GM10266 (cell line): ENCODE measurements around the gene PIEZO1.

Source experiments
- DNase-seq: peaks from one replicate; pipeline ENCODE4 v3.0.0; 2012; ENCODE audit errors: extremely low spot score
- TF ChIP-seq, protein P1 (sequence below): IDR thresholded peaks from 2 replicates; pipeline ENCODE4 v1.5.1; 2012; ENCODE audit warnings: mild to moderate bottlenecking, low read depth; ENCODE audit not compliant: control insufficient read depth, insufficient read depth; ENCODE audit errors: missing control alignments

The PIEZO1 gene

DNA sequence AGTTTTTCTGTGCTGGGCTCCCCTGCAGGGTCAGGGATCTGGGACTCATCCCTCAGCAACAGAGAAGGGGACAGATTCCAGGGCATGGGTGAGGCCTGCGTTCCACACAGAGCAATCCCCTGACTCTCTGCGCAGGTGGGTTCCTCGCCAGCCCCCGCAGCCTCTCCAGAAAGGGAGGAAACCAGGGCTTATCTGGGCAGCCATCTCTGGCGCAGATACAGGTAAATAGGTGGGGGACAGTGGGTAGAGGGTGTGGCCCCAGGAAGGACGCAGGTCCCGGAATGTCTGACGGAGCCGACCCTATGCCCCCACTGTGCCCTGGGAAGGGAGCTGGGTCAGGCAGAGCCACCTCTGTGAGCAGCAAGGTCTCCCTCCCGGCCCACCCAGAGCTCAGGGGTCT is 23.2 kb downstream of the PIEZO1 start:
- TF ChIP-seq, protein P1, sequence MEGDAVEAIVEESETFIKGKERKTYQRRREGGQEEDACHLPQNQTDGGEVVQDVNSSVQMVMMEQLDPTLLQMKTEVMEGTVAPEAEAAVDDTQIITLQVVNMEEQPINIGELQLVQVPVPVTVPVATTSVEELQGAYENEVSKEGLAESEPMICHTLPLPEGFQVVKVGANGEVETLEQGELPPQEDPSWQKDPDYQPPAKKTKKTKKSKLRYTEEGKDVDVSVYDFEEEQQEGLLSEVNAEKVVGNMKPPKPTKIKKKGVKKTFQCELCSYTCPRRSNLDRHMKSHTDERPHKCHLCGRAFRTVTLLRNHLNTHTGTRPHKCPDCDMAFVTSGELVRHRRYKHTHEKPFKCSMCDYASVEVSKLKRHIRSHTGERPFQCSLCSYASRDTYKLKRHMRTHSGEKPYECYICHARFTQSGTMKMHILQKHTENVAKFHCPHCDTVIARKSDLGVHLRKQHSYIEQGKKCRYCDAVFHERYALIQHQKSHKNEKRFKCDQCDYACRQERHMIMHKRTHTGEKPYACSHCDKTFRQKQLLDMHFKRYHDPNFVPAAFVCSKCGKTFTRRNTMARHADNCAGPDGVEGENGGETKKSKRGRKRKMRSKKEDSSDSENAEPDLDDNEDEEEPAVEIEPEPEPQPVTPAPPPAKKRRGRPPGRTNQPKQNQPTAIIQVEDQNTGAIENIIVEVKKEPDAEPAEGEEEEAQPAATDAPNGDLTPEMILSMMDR: no peak

GRCh38 chr16:88761143-88761534 is 23.9 kb downstream of the PIEZO1 start:
- DNase-seq: no peak
- TF ChIP-seq, protein P1: no peak

More for the DNA sequence above, 23.2 kb downstream of the PIEZO1 start:
- no peak for DNase-seq

GRCh38 chr16:88760424-88761142 is 24.4 kb downstream of the PIEZO1 start:
- no peak for DNase-seq

GRCh38 chr16:88759976-88760350 is 25.1 kb downstream of the PIEZO1 start:
- TF ChIP-seq, protein P1: no peak
- no peak for DNase-seq

More at GRCh38 chr16:88760424-88761142, 24.4 kb downstream of the PIEZO1 start:
- TF ChIP-seq, protein P1: no peak

- DNase-seq: no peak
- TF ChIP-seq, protein P1: no peak
Measured at GRCh38 chr16:88759245-88759975, 25.6 kb downstream of the PIEZO1 start.

DNA sequence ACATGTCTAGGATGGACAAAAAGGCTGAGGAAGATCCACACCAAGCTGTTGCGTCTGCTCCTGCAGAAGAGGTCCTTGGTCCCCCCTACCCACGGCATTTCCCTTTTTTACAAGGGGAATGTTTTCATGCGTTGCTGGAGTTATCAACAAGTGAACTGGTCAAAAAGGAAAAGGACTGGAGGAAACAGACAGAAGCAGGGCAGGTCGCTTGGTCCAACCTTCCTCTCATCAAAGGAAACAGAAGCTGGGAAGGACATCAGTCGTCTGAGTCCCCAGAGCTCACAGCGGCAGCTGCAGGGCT is 26.1 kb downstream of the PIEZO1 start:
- DNase-seq: no peak
- TF ChIP-seq, protein P1: no peak
